Measurements from ENCODE around the gene PRPS1.

GRCh38 chrX:107669261-107669660 is 41.0 kb downstream of the PRPS1 start:
- TF ChIP-seq YY1 (tag by site-specific recombination; IDR thresholded peaks at IDR 0.05) (no peak), ZNF121 (tag by site-specific recombination; IDR thresholded peaks at IDR 0.05) (no peak)
- TF ChIP-seq, protein P1, sequence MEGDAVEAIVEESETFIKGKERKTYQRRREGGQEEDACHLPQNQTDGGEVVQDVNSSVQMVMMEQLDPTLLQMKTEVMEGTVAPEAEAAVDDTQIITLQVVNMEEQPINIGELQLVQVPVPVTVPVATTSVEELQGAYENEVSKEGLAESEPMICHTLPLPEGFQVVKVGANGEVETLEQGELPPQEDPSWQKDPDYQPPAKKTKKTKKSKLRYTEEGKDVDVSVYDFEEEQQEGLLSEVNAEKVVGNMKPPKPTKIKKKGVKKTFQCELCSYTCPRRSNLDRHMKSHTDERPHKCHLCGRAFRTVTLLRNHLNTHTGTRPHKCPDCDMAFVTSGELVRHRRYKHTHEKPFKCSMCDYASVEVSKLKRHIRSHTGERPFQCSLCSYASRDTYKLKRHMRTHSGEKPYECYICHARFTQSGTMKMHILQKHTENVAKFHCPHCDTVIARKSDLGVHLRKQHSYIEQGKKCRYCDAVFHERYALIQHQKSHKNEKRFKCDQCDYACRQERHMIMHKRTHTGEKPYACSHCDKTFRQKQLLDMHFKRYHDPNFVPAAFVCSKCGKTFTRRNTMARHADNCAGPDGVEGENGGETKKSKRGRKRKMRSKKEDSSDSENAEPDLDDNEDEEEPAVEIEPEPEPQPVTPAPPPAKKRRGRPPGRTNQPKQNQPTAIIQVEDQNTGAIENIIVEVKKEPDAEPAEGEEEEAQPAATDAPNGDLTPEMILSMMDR (tag by site-specific recombination; IDR thresholded peaks at IDR 0.05): no peak

Measured in HEK293 (cell line).